ENCODE data around the gene SAFB. TPM values are rescaled to one million over a fixed set of nuclear protein-coding genes. Genes with fewer than 3 reads are reported as not detected.

SAFB gene
- total and polyA plus RNA-seq, 9 donors = 24.7 to 101 (median 90.7) TPM

GRCh38 chr19:5706876-5707573 lies 84.1 kb downstream of the SAFB start:
- Histone ChIP-seq H3K27me3 (ENCODE audit: control insufficient read depth, insufficient read depth, low read length) (no peaks in the 10 kb centered on the region), H3K4me3 (ENCODE audit: low read length) (no peak overlapping the region), H3K9me3 (replicated peaks; ENCODE audit: control insufficient read depth, low read depth, low read length) (no peaks in the 10 kb centered on the region), H3K36me3 (ENCODE audit: control insufficient read depth, insufficient read depth, low read length) (peaks cover 81% of the 10 kb centered on the region), H3K27ac (ENCODE audit: low read length) (no peak overlapping the region), H3K4me1 (ENCODE audit: control insufficient read depth, insufficient read depth, low read length) (no peaks in the 10 kb centered on the region)
- 96% methylated on average over 35 of the region's 35 CpGs for WGBS (ENCODE audit: insufficient coverage)
- DNase-seq = no peak

GRCh38 chr19:5707576-5708575 lies 85.0 kb downstream of the SAFB start:
- DNase-seq = no peak
- H3K36me3 ChIP-seq (ENCODE audit: control insufficient read depth, insufficient read depth, low read length) = peaks cover 89% of the 10 kb centered on the region
- 90% methylated on average over 30 of the region's 37 CpGs for WGBS (ENCODE audit: insufficient coverage)

GRCh38 chr19:5711025-5711424 lies 88.1 kb downstream of the SAFB start:
- DNase-seq = no peak
- WGBS (ENCODE audit: insufficient coverage) = 94% methylated on average over 5 of the region's 8 CpGs
- Histone ChIP-seq H3K9me3 (replicated peaks; ENCODE audit: control insufficient read depth, low read depth, low read length) (no peaks in the 10 kb centered on the region), H3K27me3 (ENCODE audit: control insufficient read depth, insufficient read depth, low read length) (no peaks in the 10 kb centered on the region), H3K4me1 (ENCODE audit: control insufficient read depth, insufficient read depth, low read length) (no peaks in the 10 kb centered on the region), H3K27ac (ENCODE audit: low read length) (no peak overlapping the region), H3K36me3 (ENCODE audit: control insufficient read depth, insufficient read depth, low read length) (peaks cover 73% of the 10 kb centered on the region), H3K4me3 (ENCODE audit: low read length) (no peak overlapping the region)

More at GRCh38 chr19:5707576-5708575, 85.0 kb downstream of the SAFB start:
- H3K27me3 ChIP-seq (ENCODE audit: control insufficient read depth, insufficient read depth, low read length) = no peaks in the 10 kb centered on the region
- no peak overlapping the region for H3K4me3 ChIP-seq (ENCODE audit: low read length)
- no peaks in the 10 kb centered on the region for H3K9me3 ChIP-seq (replicated peaks; ENCODE audit: control insufficient read depth, low read depth, low read length)
- H3K27ac ChIP-seq (ENCODE audit: low read length) = no peak overlapping the region
- no peaks in the 10 kb centered on the region for H3K4me1 ChIP-seq (ENCODE audit: control insufficient read depth, insufficient read depth, low read length)

GRCh38 chr19:5711713-5712161 lies 88.9 kb downstream of the SAFB start:
- H3K36me3 ChIP-seq (ENCODE audit: control insufficient read depth, insufficient read depth, low read length) = peaks cover 67% of the 10 kb centered on the region
- H3K9me3 ChIP-seq (replicated peaks; ENCODE audit: control insufficient read depth, low read depth, low read length) = no peaks in the 10 kb centered on the region
- H3K4me3 ChIP-seq (ENCODE audit: low read length) = no peak overlapping the region
- DNase-seq = no peak
- WGBS (ENCODE audit: insufficient coverage) = 91% methylated on average over 24 of the region's 25 CpGs
- no peaks in the 10 kb centered on the region for H3K4me1 ChIP-seq (ENCODE audit: control insufficient read depth, insufficient read depth, low read length)
- no peaks in the 10 kb centered on the region for H3K27me3 ChIP-seq (ENCODE audit: control insufficient read depth, insufficient read depth, low read length)
- H3K27ac ChIP-seq (ENCODE audit: low read length) = no peak overlapping the region

- WGBS (ENCODE audit: insufficient coverage) = 93% methylated on average over 8 of the region's 9 CpGs
- H3K27me3 ChIP-seq (ENCODE audit: control insufficient read depth, insufficient read depth, low read length) = no peaks in the 10 kb centered on the region
- no peak overlapping the region for H3K27ac ChIP-seq (ENCODE audit: low read length)
- no peaks in the 10 kb centered on the region for H3K9me3 ChIP-seq (replicated peaks; ENCODE audit: control insufficient read depth, low read depth, low read length)
- peaks cover 4% of the 10 kb centered on the region for H3K4me1 ChIP-seq (ENCODE audit: control insufficient read depth, insufficient read depth, low read length)
- no peak overlapping the region for H3K4me3 ChIP-seq (ENCODE audit: low read length)
- H3K36me3 ChIP-seq (ENCODE audit: control insufficient read depth, insufficient read depth, low read length) = peaks cover 57% of the 10 kb centered on the region
- no peak for DNase-seq
Observed at GRCh38 chr19:5713228-5713627, 90.3 kb downstream of the SAFB start.

- Histone ChIP-seq H3K4me1 (ENCODE audit: control insufficient read depth, insufficient read depth, low read length) (peaks cover 17% of the 10 kb centered on the region), H3K27ac (ENCODE audit: low read length) (no peak overlapping the region), H3K4me3 (ENCODE audit: low read length) (no peak overlapping the region), H3K9me3 (replicated peaks; ENCODE audit: control insufficient read depth, low read depth, low read length) (no peaks in the 10 kb centered on the region), H3K27me3 (ENCODE audit: control insufficient read depth, insufficient read depth, low read length) (no peaks in the 10 kb centered on the region), H3K36me3 (ENCODE audit: control insufficient read depth, insufficient read depth, low read length) (peaks cover 47% of the 10 kb centered on the region)
- no peak for DNase-seq
- WGBS (ENCODE audit: insufficient coverage) = 67% methylated on average over 1 of the region's 10 CpGs
Observed at GRCh38 chr19:5714816-5715215, 91.9 kb downstream of the SAFB start.

- WGBS (ENCODE audit: insufficient coverage) = 95% methylated on average over 6 of the region's 8 CpGs
- peaks cover 24% of the 10 kb centered on the region for H3K36me3 ChIP-seq (ENCODE audit: control insufficient read depth, insufficient read depth, low read length)
Observed at GRCh38 chr19:5717215-5717935, 94.5 kb downstream of the SAFB start.

More at GRCh38 chr19:5717215-5717935, 94.5 kb downstream of the SAFB start:
- Histone ChIP-seq H3K9me3 (replicated peaks; ENCODE audit: control insufficient read depth, low read depth, low read length) (no peaks in the 10 kb centered on the region), H3K4me3 (ENCODE audit: low read length) (no peak overlapping the region), H3K27ac (ENCODE audit: low read length) (no peak overlapping the region), H3K4me1 (ENCODE audit: control insufficient read depth, insufficient read depth, low read length) (peaks cover 21% of the 10 kb centered on the region), H3K27me3 (ENCODE audit: control insufficient read depth, insufficient read depth, low read length) (no peaks in the 10 kb centered on the region)
- DNase-seq = no peak

Other genes starting within 250 kb of the SAFB start
- gene ZNRF4, start 167.7 kb upstream of the SAFB start, total RNA-seq = not detected
- not detected for gene ZNRF4, start 167.7 kb upstream of the SAFB start, polyA plus RNA-seq (ENCODE audit: insufficient read depth in 1 of 8, insufficient read length in 8 of 8, low replicate concordance in 1 of 8)
- gene TINCR, start 55.1 kb upstream of the SAFB start, total RNA-seq = 0.18 TPM
- 1 to 10 TPM in 1 of 8 donors, under 1 TPM in 7; 0.28 to 3.1 (median 0.40) TPM for gene TINCR, start 55.1 kb upstream of the SAFB start, polyA plus RNA-seq (ENCODE audit: insufficient read depth in 1 of 8, insufficient read length in 8 of 8, low replicate concordance in 1 of 8)
- gene SAFB2, start 307 bp upstream of the SAFB start, total RNA-seq = 24.6 TPM
- 10 to 100 TPM; 34.0 to 55.9 (median 45.4) TPM for gene SAFB2, start 307 bp upstream of the SAFB start, polyA plus RNA-seq (ENCODE audit: insufficient read depth in 1 of 8, insufficient read length in 8 of 8, low replicate concordance in 1 of 8)
- gene MICOS13, start 57.4 kb downstream of the SAFB start, total RNA-seq = 122 TPM
- 100 to 1,000 TPM in 2 of 8 donors, 10 to 100 TPM in 6; 74.4 to 115 (median 90.0) TPM for gene MICOS13, start 57.4 kb downstream of the SAFB start, polyA plus RNA-seq (ENCODE audit: insufficient read depth in 1 of 8, insufficient read length in 8 of 8, low replicate concordance in 1 of 8)
- gene HSD11B1L, start 57.9 kb downstream of the SAFB start, total RNA-seq = 5.9 TPM
- gene HSD11B1L, start 57.9 kb downstream of the SAFB start, polyA plus RNA-seq (ENCODE audit: insufficient read depth in 1 of 8, insufficient read length in 8 of 8, low replicate concordance in 1 of 8) = 1 to 10 TPM; 4.2 to 6.7 (median 5.5) TPM
- 1,960 TPM for gene RPL36, start 67.2 kb downstream of the SAFB start, total RNA-seq
- 1,000 to 10,000 TPM; 1,213 to 1,750 (median 1,363) TPM for gene RPL36, start 67.2 kb downstream of the SAFB start, polyA plus RNA-seq (ENCODE audit: insufficient read depth in 1 of 8, insufficient read length in 8 of 8, low replicate concordance in 1 of 8)
- gene LONP1, start 97.1 kb downstream of the SAFB start, total RNA-seq = 34.9 TPM
- gene LONP1, start 97.1 kb downstream of the SAFB start, polyA plus RNA-seq (ENCODE audit: insufficient read depth in 1 of 8, insufficient read length in 8 of 8, low replicate concordance in 1 of 8) = 10 to 100 TPM; 47.7 to 63.9 (median 53.1) TPM
- gene CATSPERD, start 97.6 kb downstream of the SAFB start, total RNA-seq = not detected
- gene CATSPERD, start 97.6 kb downstream of the SAFB start, polyA plus RNA-seq (ENCODE audit: insufficient read depth in 1 of 8, insufficient read length in 8 of 8, low replicate concordance in 1 of 8) = under 1 TPM in 1 of 8 donors, not detected in 7; 0.16 TPM
- gene PRR22, start 161.7 kb downstream of the SAFB start, total RNA-seq = 1.4 TPM
- 1 to 10 TPM in 7 of 8 donors, under 1 TPM in 1; 0.86 to 2.7 (median 1.3) TPM for gene PRR22, start 161.7 kb downstream of the SAFB start, polyA plus RNA-seq (ENCODE audit: insufficient read depth in 1 of 8, insufficient read length in 8 of 8, low replicate concordance in 1 of 8)
- gene DUS3L, start 168.1 kb downstream of the SAFB start, total RNA-seq = 17.7 TPM
- 10 to 100 TPM; 16.3 to 26.6 (median 21.3) TPM for gene DUS3L, start 168.1 kb downstream of the SAFB start, polyA plus RNA-seq (ENCODE audit: insufficient read depth in 1 of 8, insufficient read length in 8 of 8, low replicate concordance in 1 of 8)
- 0.44 TPM for gene NRTN, start 182.0 kb downstream of the SAFB start, total RNA-seq
- 1 to 10 TPM in 2 of 8 donors, under 1 TPM in 6; 0.17 to 1.5 (median 0.37) TPM for gene NRTN, start 182.0 kb downstream of the SAFB start, polyA plus RNA-seq (ENCODE audit: insufficient read depth in 1 of 8, insufficient read length in 8 of 8, low replicate concordance in 1 of 8)
- not detected for gene FUT6, start 216.6 kb downstream of the SAFB start, total RNA-seq
- under 1 TPM in 2 of 8 donors, not detected in 6; 0.05 to 0.09 TPM for gene FUT6, start 216.6 kb downstream of the SAFB start, polyA plus RNA-seq (ENCODE audit: insufficient read depth in 1 of 8, insufficient read length in 8 of 8, low replicate concordance in 1 of 8)
- 0.09 TPM for gene FUT3, start 228.4 kb downstream of the SAFB start, total RNA-seq
- under 1 TPM in 4 of 8 donors, not detected in 4; 0.06 to 0.38 (median 0.30) TPM for gene FUT3, start 228.4 kb downstream of the SAFB start, polyA plus RNA-seq (ENCODE audit: insufficient read depth in 1 of 8, insufficient read length in 8 of 8, low replicate concordance in 1 of 8)
- not detected for gene FUT5, start 247.5 kb downstream of the SAFB start, total RNA-seq
- under 1 TPM in 2 of 8 donors, not detected in 6; 0.10 to 0.12 TPM for gene FUT5, start 247.5 kb downstream of the SAFB start, polyA plus RNA-seq (ENCODE audit: insufficient read depth in 1 of 8, insufficient read length in 8 of 8, low replicate concordance in 1 of 8)

Data from muscle of leg (tissue), 11 donors.